GM12873 (cell line): ENCODE measurements around the gene CYBA.

ENCODE experiments used
- CTCF ChIP-seq: IDR thresholded peaks from 2 replicates; pipeline ENCODE4 v1.5.1; 2012; ENCODE audit warnings: low read depth, mild to moderate bottlenecking, moderate library complexity, low read length, control low read depth; ENCODE audit not compliant: insufficient read depth; ENCODE audit errors: missing control alignments

The CYBA gene

GRCh38 chr16:88616736-88617135 lies 34.1 kb downstream of the CYBA start:
- TF ChIP-seq CTCF: no peak

- no peak for TF ChIP-seq CTCF
Measured at GRCh38 chr16:88616320-88616719, 34.5 kb downstream of the CYBA start.

GRCh38 chr16:88614818-88615580 lies 35.9 kb downstream of the CYBA start:
- no peak for TF ChIP-seq CTCF

- TF ChIP-seq CTCF: no peak
Measured at GRCh38 chr16:88613911-88614817, 36.7 kb downstream of the CYBA start.

GRCh38 chr16:88613293-88613692 lies 37.6 kb downstream of the CYBA start:
- TF ChIP-seq CTCF: no peak

GRCh38 chr16:88610909-88611812 lies 39.7 kb downstream of the CYBA start:
- no peak for TF ChIP-seq CTCF

GRCh38 chr16:88610080-88610479 lies 40.8 kb downstream of the CYBA start:
- TF ChIP-seq CTCF: peak; percentile 38
